Urothelium cell line (cell line): ENCODE results near the gene UNC5A.

Source experiments
- DNase-seq: peaks from one replicate; pipeline ENCODE4 v3.0.0; 2011; ENCODE audit warnings: low spot score, mixed read lengths
- FAIRE-seq: peaks from 2 replicates; lab custom pipeline; 2011; peaks lifted over from hg19 to GRCh38; lab: Jason Lieb, UNC

Gene UNC5A

GRCh38 chr5:176799488-176799887, 10.9 kb upstream of the UNC5A start:
- FAIRE-seq = peak; percentile 95
- DNase-seq = no peak

DNA sequence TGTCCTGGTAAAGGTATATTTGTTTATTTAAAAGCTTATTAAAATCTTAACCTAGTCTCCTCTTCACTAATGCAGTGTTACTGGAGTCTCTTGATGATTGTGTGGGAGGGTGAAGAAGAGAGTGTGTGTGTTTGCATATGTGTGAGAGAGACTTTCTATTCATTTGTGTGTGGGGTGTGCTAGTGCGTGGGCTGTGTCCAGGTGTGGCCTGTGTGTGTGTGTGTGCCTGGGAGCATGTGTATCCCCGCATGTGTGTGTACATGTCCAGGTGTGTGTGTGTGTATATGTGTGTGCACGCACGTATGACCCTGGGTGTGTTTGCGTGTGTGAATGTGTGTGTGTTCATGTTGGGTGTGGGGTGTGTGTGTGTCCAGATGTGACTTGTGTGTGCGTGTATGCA, 10.3 kb upstream of the UNC5A start:
- FAIRE-seq = no peak

DNA sequence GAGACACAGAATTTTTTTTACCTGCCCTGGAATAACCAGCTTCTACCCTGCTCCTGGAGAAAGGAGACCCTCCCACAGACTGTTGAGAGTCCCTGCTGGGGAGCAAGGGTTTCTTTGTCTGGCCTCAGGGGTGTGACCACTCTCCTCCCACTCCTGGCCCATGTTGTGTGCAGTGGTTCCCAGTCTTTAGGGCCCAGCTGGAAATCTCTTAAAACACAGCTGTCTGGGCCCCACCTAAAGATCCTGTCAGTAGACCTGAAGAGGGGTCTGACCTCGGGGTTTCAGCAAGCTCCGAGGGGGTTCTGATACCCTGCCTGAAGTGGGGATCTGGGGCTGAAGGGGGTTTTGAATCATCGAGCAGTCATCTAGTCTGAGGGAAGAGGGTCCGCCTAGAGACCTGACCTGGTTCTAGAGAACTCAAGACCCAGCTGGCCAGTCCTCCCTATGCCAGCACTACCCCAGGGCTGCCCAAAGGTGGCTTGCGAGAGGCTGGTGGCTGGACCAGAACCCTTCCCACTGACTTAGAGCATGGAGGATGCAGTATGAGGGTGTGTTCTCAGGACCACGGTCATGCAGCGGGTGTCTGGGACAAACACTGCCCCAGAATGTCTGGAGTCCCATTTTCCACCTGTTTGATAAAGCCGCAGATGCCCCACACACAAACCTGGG, 8.1 kb upstream of the UNC5A start:
- no peak for FAIRE-seq
- DNase-seq = no peak

More for the DNA sequence above, 10.3 kb upstream of the UNC5A start:
- DNase-seq = no peak

DNA sequence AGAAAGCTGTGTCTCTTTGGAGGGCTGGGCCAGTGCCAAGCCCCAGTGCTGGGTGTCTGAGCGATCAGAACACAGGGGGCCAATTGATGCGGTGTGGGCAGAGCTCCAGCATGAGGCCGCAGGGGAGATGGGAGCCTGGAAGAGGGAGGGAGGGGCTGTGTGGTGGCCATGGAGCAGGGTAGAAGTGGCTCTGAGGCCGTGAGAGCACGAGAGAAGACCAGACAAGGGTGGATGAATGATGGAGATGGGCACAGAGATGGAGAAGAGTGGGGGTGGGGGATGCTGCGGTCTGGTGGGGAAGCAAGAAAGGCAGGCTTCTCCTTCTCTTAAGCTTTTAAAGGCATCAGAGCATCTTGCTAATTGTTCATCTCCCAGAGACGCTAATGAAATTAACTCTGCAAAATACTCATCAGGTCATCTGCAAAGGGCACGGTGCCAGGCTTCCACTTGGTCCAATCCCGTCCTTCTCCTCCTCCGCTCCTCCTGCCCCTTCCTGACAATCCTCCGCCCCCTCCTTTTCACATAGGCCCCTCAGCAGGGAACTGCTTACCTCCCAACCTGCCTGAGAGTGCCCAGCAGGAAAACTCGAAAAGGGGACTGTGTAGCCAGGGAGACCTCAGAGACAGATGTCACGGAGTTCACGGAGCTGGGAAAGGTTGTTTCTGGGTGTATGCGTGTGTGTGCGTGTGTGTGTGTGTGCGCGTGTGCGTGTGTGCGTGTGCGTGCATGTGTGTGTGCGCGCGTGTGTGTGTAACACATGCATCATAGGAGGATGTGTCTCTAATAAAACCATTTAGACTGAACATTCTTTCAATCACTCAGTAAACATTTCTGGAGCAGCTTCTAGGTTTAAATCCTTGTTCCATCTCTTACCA, 7.1 kb upstream of the UNC5A start:
- no peak for FAIRE-seq
- DNase-seq = no peak

DNA sequence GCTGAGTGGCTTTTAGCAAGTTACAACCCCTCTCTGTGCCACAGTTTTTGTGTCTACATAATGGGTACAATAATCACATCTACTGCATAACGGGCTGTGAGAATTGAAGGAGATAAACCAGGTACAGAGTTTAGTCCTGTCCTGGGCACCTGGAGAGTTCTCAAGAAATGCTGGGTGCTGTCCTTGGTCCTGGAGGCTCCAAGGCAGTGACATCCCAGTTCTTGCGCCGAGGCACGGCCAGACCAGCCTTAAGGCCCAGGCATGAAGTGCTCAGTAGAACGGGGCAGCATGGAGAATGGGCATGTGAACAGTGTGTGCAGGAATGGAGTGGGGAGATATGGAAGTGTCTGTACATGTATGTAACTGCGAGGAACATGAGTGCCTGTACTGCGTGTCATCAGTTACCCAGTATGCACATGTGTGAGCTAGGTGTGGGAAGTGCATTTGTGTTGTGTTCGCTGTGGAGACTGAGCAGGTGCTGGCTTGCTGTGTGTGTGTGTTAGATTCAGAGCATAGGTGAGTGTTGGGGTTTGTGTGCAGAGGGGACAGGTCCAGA, 6.3 kb upstream of the UNC5A start:
- FAIRE-seq (peak; percentile 91), DNase-seq (peak; percentile 65)

DNA sequence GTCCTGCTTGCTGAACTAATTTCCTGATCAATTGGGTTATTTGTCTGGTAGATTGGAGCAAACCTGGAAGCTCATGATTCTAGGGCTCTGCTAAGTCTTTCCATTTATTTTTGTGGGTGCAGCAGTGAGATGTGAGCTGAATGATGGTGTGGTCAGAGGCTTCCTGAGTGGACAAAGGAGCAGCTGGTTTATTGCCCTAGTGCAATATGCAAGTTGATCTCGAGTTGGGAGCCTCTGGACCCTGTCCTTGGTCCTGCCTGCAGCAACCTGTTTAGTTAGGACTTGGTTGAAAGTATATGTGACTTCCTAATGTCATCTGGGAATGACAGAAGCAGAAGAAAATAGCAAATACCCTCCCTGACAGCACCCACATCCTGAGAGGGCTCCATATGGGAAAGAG, 4.2 kb upstream of the UNC5A start:
- no peak for FAIRE-seq
- no peak for DNase-seq

GRCh38 chr5:176809544-176810080, 747 bp upstream of the UNC5A start:
- FAIRE-seq = no peak
- no peak for DNase-seq

DNA sequence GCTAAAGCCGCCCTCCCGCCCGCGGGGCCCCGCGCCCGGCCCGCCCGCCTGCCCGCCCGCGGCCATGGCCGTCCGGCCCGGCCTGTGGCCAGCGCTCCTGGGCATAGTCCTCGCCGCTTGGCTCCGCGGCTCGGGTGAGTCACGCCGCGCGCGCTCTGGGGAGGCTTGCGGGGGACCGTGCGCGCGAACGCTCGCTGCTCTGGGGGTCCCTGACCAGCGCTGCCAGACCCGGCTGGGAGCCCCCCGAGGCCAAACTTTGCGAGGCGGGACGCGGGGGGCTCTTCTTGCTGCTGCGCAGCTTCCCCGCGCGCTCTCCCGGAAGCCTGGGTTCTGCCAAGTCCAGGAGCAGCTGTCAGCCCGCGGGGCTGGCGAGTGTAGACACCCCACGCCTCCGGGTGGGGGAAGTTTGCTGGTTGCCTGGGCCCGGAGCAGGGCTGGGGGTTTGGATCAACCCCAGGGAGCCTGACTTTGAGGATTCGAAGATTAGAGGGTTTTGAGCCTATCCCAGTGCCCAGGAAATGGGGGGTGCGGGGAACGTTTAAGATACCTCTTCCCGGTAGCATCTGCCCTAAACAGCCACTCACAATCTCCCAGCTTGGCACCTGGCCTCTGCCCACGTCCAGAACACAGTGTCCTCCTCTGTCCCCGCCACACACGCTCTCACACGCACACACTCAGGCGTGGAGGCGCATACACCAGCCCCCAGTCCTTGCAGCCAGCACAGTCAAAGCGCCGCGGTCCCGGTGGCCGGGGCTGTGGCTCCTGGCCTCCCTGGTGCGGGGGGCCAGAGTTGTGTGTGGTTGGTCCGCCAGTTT, 535 bp downstream of the UNC5A start:
- DNase-seq = peak; percentile 35
- FAIRE-seq = no peak

DNA sequence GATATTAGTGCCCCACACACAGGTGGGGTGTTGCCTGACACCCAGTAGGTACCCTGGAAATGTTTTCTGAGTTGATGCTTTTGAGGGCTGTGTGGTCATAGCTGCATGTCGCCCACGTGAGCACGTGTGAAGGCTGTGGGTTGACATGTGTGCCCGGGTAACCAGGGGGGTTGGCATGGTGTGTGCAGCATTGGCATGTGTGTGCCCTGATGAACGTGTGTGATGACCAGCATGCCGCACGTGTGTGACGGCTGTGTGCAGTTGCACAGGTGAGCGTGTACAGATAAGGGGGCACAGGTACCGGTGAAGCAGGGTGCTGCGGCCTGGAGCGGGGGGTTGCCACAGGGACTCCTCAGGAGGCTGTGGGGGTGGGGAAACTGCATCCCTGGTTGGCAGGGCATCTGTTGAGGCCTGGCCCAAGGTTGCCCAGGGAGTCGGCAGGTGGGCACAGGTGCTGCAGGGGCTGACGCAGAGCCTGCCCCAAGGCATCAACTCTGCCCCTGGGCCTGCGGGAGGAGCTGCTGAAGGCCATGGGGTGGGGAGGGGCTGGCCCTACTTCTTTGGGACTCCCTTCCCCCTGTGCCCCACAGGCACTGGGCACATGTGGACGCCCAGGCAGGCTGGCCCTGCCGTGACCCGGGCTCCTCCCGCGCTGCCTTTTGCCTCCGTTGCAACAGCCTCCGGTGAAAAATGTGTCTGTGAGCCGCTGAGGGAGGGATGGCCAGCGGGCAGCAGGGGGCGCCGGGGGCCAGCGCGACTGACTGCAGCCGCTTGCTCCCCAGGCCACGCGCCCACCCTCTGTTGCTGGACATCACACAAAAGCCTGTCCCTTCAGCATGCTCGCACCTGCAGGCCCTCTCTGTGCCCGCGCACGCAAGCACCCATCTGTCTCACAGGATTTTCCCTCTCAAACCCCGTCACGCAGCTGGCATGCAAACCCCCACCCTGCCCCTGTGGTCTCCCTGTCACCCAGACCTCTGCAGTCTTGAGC, 2.2 kb downstream of the UNC5A start:
- FAIRE-seq (peak; percentile 35), DNase-seq (peak; percentile 71)

GRCh38 chr5:176813587-176814312, 3.4 kb downstream of the UNC5A start:
- DNase-seq (no peak), FAIRE-seq (no peak)

- FAIRE-seq (no peak), DNase-seq (no peak)
Measured at GRCh38 chr5:176814313-176814685, 3.9 kb downstream of the UNC5A start.

- DNase-seq = no peak
- FAIRE-seq = no peak
Measured at GRCh38 chr5:176814836-176815438, 4.6 kb downstream of the UNC5A start.

- FAIRE-seq = no peak
- no peak for DNase-seq
Measured at GRCh38 chr5:176816043-176816745, 5.8 kb downstream of the UNC5A start.

DNA sequence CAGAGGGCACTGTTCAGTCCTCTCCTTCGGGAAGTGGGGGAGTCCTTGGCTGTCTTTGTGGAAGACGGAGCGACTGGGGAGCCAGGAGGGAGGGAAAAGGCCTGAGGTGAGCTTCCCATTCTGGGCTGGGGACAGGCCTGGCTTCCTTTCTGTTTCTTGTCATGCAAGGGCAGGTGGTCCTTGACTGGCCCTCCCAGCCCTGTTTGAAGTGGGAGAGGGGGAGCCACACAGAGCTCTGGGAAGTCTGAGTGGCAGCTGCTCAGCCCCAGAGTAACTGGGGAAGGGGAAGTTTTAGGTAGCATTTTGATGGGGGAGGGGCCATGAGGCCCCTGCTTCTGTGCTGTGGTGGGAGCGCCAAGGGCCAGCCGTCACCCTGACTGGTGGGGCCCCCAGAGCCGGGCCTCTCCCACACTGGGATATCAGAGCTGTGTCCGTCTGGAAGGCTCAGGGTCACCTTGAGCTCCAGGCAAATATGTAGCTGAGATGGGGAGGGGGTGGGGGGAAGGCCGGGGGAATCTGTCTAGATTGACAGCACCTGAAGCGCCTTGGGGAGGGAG, 6.5 kb downstream of the UNC5A start:
- no peak for FAIRE-seq

DNA sequence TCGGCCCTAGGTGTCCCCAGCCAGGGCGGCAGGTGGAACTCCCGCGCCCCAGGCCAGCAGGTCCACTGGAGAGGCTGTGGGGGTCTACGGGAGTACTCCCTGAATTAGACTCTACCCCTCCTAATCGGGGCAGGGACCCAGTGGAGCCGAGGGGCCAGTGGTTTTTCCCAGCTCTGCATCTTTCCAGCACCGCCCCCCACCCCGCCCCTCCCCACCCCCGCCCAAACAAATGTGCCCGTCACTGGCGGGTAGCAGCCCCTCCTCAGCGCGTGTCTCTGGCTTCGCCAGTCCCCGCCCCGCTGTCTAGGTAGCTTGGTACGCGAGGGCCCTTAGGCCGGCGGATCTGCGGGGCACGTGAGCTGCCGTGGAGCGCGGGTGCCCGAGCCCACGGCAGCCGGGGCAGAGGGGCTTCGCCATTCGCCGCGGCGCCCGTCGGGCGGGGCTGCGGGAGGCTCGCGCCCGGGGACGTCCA, 7.0 kb downstream of the UNC5A start:
- peak; percentile 68 for DNase-seq

More for the DNA sequence above, 6.5 kb downstream of the UNC5A start:
- DNase-seq = no peak

DNA sequence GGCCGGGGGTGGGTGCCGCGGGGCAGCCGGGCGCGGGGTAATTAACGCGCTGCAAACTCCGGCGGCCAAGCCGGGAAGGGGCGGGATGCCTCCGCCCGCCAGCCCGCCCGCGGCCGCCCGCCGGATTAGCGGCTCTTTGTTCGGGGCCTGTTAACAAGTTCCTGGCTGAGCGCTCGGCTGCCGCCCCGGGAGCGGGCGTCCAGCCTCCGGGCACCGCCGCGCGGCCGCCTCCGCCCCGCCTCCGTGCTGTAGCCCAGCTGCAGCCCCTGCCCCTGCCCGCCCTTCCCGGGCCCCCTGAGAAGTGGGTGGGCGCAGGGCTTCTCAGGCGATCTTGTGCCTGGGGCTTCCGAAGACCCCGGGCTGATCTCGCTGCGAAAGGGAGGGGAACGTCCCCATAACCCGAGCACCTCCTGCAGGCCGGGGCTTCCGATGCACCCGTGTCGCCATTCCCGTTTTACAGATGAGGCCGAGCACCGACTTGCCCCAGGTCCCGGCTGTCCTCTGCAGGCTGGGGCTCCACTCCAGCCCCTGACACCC, 7.5 kb downstream of the UNC5A start:
- peak; percentile 78 for DNase-seq
- FAIRE-seq = no peak

More for the DNA sequence above, 7.0 kb downstream of the UNC5A start:
- no peak for FAIRE-seq
